Measurements from ENCODE around the gene SEMA4F. TPM values are rescaled to one million over a fixed set of nuclear protein-coding genes. Genes with fewer than 3 reads are reported as not detected.

Gene SEMA4F, protein sequence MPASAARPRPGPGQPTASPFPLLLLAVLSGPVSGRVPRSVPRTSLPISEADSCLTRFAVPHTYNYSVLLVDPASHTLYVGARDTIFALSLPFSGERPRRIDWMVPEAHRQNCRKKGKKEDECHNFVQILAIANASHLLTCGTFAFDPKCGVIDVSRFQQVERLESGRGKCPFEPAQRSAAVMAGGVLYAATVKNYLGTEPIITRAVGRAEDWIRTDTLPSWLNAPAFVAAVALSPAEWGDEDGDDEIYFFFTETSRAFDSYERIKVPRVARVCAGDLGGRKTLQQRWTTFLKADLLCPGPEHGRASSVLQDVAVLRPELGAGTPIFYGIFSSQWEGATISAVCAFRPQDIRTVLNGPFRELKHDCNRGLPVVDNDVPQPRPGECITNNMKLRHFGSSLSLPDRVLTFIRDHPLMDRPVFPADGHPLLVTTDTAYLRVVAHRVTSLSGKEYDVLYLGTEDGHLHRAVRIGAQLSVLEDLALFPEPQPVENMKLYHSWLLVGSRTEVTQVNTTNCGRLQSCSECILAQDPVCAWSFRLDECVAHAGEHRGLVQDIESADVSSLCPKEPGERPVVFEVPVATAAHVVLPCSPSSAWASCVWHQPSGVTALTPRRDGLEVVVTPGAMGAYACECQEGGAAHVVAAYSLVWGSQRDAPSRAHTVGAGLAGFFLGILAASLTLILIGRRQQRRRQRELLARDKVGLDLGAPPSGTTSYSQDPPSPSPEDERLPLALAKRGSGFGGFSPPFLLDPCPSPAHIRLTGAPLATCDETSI
- 6.4 and 6.6 TPM in 2 replicates for total RNA-seq (2021)
- long read RNA-seq, full-length matches to known transcripts, result 36 of 48 reads
- long read RNA-seq, partial matches to known transcripts, result 0 of 48 reads
- long read RNA-seq, other reads (novel, unspliced or antisense), result 12 of 48 reads

DNA sequence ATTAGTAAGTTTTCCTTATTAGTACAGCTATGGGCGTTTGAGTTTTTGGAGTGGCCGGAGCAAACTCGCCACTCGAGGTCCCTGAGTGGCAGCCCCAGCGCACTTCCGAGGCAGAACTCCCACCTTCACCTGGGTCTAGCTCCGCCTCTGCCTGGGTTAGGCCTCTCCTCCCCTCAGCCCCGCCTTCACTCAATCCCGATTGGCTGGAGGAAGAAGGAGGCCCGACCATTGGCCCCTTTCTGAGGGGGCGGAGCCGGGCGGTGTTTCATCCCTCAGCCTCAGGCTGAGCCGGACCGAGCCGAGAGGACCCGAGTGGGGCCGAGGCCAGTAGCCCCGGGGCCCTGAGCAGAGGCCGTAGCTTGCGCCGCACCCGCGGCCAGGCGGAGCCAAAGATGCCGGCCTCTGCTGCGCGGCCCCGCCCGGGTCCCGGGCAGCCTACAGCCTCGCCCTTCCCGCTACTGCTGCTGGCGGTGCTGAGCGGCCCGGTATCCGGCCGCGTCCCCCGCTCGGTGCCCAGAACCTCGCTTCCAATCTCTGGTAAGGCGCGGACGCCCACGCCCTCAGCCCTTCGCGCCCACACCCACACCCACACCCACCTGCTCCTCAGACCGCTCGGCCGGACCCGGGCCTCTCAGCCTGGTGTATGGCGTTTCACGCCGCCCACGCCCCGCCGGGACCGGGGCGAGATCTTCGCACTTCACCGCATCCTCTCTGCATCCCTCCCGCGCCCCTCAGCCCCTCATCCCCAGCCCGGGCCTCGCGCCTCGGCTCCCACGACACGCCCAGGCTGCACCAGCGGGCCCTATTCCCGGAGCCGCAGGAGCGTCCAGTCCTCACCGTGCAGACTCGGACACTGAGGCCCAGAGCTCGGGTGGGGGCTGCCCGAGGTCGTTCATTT, at the start of gene SEMA4F:
TSS of gene SEMA4F (plus strand) at position 263 of the 898 bp plus-strand sequence. CDS start at position 393, 130 bp downstream.
- H3K4me1 Mint-ChIP-seq, result peaks cover 5% of the 10 kb centered on the region in 2 experiments
- no peak within 1 kb of the TSS for H3K18ac ChIP-seq (ENCODE audit: insufficient read length, low read depth, low read length)
- DNase-seq, result peak; percentile 98
- TF ChIP-seq, protein P1, sequence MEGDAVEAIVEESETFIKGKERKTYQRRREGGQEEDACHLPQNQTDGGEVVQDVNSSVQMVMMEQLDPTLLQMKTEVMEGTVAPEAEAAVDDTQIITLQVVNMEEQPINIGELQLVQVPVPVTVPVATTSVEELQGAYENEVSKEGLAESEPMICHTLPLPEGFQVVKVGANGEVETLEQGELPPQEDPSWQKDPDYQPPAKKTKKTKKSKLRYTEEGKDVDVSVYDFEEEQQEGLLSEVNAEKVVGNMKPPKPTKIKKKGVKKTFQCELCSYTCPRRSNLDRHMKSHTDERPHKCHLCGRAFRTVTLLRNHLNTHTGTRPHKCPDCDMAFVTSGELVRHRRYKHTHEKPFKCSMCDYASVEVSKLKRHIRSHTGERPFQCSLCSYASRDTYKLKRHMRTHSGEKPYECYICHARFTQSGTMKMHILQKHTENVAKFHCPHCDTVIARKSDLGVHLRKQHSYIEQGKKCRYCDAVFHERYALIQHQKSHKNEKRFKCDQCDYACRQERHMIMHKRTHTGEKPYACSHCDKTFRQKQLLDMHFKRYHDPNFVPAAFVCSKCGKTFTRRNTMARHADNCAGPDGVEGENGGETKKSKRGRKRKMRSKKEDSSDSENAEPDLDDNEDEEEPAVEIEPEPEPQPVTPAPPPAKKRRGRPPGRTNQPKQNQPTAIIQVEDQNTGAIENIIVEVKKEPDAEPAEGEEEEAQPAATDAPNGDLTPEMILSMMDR (conservative IDR thresholded peaks at IDR 0.05), result no peak
- H3K23me2 ChIP-seq (ENCODE audit: insufficient read length, low read depth, low read length, poor library complexity, severe bottlenecking), result peaks cover 11% of the 10 kb centered on the region
- H2BK20ac ChIP-seq (ENCODE audit: low read depth, low read length, poor library complexity, severe bottlenecking), result no peak within 1 kb of the TSS
- no peak within 1 kb of the TSS for H2BK15ac ChIP-seq (ENCODE audit: low read depth, low read length)
- H3K27ac ChIP-seq (ENCODE audit: insufficient read length, low read depth, low read length), result no peak within 1 kb of the TSS
- H3K4me2 ChIP-seq (ENCODE audit: insufficient read depth, insufficient read length, low read length), result peak within 1 kb of the TSS; percentile 83
- H2AK5ac ChIP-seq (ENCODE audit: insufficient read length, low read length), result no peak within 1 kb of the TSS
- H3K4ac ChIP-seq (ENCODE audit: low read depth, low read length), result no peak within 1 kb of the TSS
- no peak within 1 kb of the TSS; the same call in 1 of the 2 replicates for H3K14ac ChIP-seq (ENCODE audit: insufficient read depth, low read length)
- H2BK120ac ChIP-seq (ENCODE audit: low read depth, low read length, poor library complexity, severe bottlenecking), result no peak within 1 kb of the TSS
- no peak within 1 kb of the TSS for H3K56ac ChIP-seq (ENCODE audit: insufficient read length, low read depth, low read length)
- no peaks in the 10 kb centered on the region for H4K20me1 ChIP-seq (ENCODE audit: control insufficient read depth, insufficient read depth, insufficient read length)
- no peak within 1 kb of the TSS for H3T11ph ChIP-seq (ENCODE audit: low read length)
- H3K36me3 Mint-ChIP-seq (ENCODE audit: insufficient read depth in 1 of 3, low read depth in 3 of 3), result peaks cover 0 to 5% (median 0%) of the 10 kb centered on the region in 3 experiments; a peak in 2 of 7 replicates
- H2BK12ac ChIP-seq (ENCODE audit: insufficient read length, low read depth, low read length), result no peak within 1 kb of the TSS
- H3K79me1 ChIP-seq (ENCODE audit: insufficient read depth, low read depth, low read length, poor library complexity, severe bottlenecking), result no peaks in the 10 kb centered on the region
- no peak within 1 kb of the TSS for H3K23ac ChIP-seq (ENCODE audit: insufficient read length, low read depth, low read length)
- H3K9ac ChIP-seq (ENCODE audit: extremely low read depth, insufficient read length, low read length), result peak within 1 kb of the TSS; percentile 9
- no peak within 1 kb of the TSS for H4K8ac ChIP-seq (replicated peaks; ENCODE audit: insufficient read length, low read depth, low read length)
- H3K9me3 Mint-ChIP-seq, result peaks cover 0 to 9% of the 10 kb centered on the region in 2 experiments; a peak in 2 of 5 replicates
- H3K9me3 ChIP-seq (ENCODE audit: control insufficient read depth, low read depth, low read length), result no peaks in the 10 kb centered on the region
- H3K27me3 Mint-ChIP-seq (ENCODE audit: low read depth), result peaks cover 35% of the 10 kb centered on the region
- no peaks in the 10 kb centered on the region; the same call in 1 of the 2 replicates for H3K4me1 ChIP-seq (ENCODE audit: insufficient read depth, low read length)
- H2AFZ ChIP-seq (ENCODE audit: low read length), result no peak within 1 kb of the TSS
- H3K27me3 ChIP-seq (ENCODE audit: insufficient read depth, low read length), result peaks cover 15% of the 10 kb centered on the region
- no peak within 1 kb of the TSS for H4K91ac ChIP-seq (ENCODE audit: insufficient read length, low read depth, low read length)
- WGBS (ENCODE audit: extremely low coverage, insufficient read length, low lambda C conversion rate), result no CpG with 5 or more reads among the region's 79 CpGs
- H2BK5ac ChIP-seq (ENCODE audit: insufficient read length, low read length), result no peak within 1 kb of the TSS
- no peak within 1 kb of the TSS; a peak in 1 of 7 replicates for H3K27ac Mint-ChIP-seq
- H4K5ac ChIP-seq (ENCODE audit: insufficient read length, low read depth, low read length), result no peak within 1 kb of the TSS
- H3K79me2 ChIP-seq (ENCODE audit: insufficient read depth, low read length), result no peaks in the 10 kb centered on the region
- H3K4me3 Mint-ChIP-seq, result peak within 1 kb of the TSS; percentile 61 to 80

All from H9 (cell line).